HL-60 (cell line): ENCODE measurements around the gene IFI16.

ENCODE experiments used
- POLR2AphosphoS5 ChIP-seq: IDR thresholded peaks from 2 replicates; pipeline ENCODE4 v1.6.1; 2012; ENCODE audit warnings: low read depth
- REST ChIP-seq: IDR thresholded peaks from 2 replicates; pipeline ENCODE4 v1.6.1; 2012; ENCODE audit warnings: low read depth; ENCODE audit not compliant: insufficient replicate concordance
- TF ChIP-seq, protein P1 (sequence below): IDR thresholded peaks from one replicate; pipeline ENCODE4 v1.5.1; 2011; ENCODE audit warnings: low read length, control low read depth, inconsistent platforms; ENCODE audit not compliant: insufficient read depth

DNA sequence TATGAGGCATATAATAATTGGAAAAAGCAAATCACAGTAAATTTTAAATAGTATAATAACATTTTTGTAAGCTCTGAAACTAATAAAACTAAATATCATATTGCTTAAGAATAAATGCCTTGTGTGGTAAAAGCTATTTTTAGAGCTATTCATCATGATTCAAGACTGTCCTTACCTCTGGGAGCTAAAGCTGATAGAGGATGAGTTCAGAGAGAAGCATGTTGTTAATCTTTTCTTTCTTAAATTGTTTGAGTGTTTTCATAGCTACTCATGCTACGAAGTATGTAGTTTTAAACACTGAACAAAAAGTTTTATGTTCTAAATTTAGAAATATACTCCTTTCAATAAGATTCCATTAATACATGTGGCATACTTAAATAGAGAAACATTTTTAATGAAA lies 30.5 kb downstream of the IFI16 start:
- TF ChIP-seq, protein P1, sequence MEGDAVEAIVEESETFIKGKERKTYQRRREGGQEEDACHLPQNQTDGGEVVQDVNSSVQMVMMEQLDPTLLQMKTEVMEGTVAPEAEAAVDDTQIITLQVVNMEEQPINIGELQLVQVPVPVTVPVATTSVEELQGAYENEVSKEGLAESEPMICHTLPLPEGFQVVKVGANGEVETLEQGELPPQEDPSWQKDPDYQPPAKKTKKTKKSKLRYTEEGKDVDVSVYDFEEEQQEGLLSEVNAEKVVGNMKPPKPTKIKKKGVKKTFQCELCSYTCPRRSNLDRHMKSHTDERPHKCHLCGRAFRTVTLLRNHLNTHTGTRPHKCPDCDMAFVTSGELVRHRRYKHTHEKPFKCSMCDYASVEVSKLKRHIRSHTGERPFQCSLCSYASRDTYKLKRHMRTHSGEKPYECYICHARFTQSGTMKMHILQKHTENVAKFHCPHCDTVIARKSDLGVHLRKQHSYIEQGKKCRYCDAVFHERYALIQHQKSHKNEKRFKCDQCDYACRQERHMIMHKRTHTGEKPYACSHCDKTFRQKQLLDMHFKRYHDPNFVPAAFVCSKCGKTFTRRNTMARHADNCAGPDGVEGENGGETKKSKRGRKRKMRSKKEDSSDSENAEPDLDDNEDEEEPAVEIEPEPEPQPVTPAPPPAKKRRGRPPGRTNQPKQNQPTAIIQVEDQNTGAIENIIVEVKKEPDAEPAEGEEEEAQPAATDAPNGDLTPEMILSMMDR = no peak
- TF ChIP-seq POLR2AphosphoS5 (no peak), REST (no peak)
